Nucleus accumbens (tissue), 56 donors: Measurements from ENCODE around the gene HEATR1.
A peak's percentile ranks its signal among the peaks of the same experiment; 100 is the strongest.

Experiments
- DNase-seq, 56 donors: peaks; one replicate each; lab custom pipeline; 2025; lab: John Stamatoyannopoulos, UW

Gene HEATR1

GRCh38 chr1:236550961-236551851 lies 53.1 kb downstream of the HEATR1 start:
- no peak for DNase-seq

GRCh38 chr1:236548452-236548851 lies 55.9 kb downstream of the HEATR1 start:
- DNase-seq = no peak

GRCh38 chr1:236545621-236546169 lies 58.6 kb downstream of the HEATR1 start:
- DNase-seq = no peak

- no peak for DNase-seq
These were observed 61.1 kb downstream of the HEATR1 start for GRCh38 chr1:236543065-236543669.

GRCh38 chr1:236541710-236542109 lies 62.6 kb downstream of the HEATR1 start:
- peak in 3 of 56 donors; percentile 10 to 25 (median 17) for DNase-seq

- DNase-seq = no peak
These were observed 63.4 kb downstream of the HEATR1 start for GRCh38 chr1:236540813-236541465.

GRCh38 chr1:236536540-236536939 lies 67.8 kb downstream of the HEATR1 start:
- DNase-seq = no peak

GRCh38 chr1:236535662-236536161 lies 68.6 kb downstream of the HEATR1 start:
- DNase-seq = no peak

GRCh38 chr1:236535190-236535589 lies 69.1 kb downstream of the HEATR1 start:
- DNase-seq = no peak

- DNase-seq = no peak
These were observed 70.1 kb downstream of the HEATR1 start for GRCh38 chr1:236534151-236534651.

- DNase-seq = no peak
These were observed 71.5 kb downstream of the HEATR1 start for GRCh38 chr1:236532850-236533249.

GRCh38 chr1:236530959-236531358 lies 73.4 kb downstream of the HEATR1 start:
- DNase-seq = no peak

GRCh38 chr1:236530286-236530685 lies 74.0 kb downstream of the HEATR1 start:
- no peak for DNase-seq

- no peak for DNase-seq
These were observed 78.2 kb downstream of the HEATR1 start for GRCh38 chr1:236526079-236526478.

- DNase-seq = no peak
These were observed 79.5 kb downstream of the HEATR1 start for GRCh38 chr1:236524895-236525184.

GRCh38 chr1:236524142-236524894 lies 80.0 kb downstream of the HEATR1 start:
- peak in 38 of 56 donors; percentile 7 to 65 (median 44) for DNase-seq

GRCh38 chr1:236523704-236524141 lies 80.6 kb downstream of the HEATR1 start, which contains the start of gene LGALS8:
TSS of gene LGALS8 (plus strand) at chr1:236523982. CDS start at chr1:236526071, 2,089 bp downstream.
- peak in 55 of 56 donors; percentile 28 to 93 (median 73) for DNase-seq

GRCh38 chr1:236522937-236523703 lies 81.2 kb downstream of the HEATR1 start:
- DNase-seq = peak in 4 of 56 donors; percentile 13 to 50 (median 33)

GRCh38 chr1:236520445-236521005 lies 83.8 kb downstream of the HEATR1 start:
- DNase-seq = no peak
